NCI-H345 treated with DMSO at 0.1 percent for 48 hours (cell line): Measurements from ENCODE around the gene RPTOR.
"Not testable (repeated sequence)": the region's sequence is repeated elsewhere in the genome, so short reads cannot be mapped to it uniquely, and the experiment has no call there.

ENCODE experiments used
- DNase-seq: peaks from one replicate; lab custom pipeline; 2025; ENCODE audit not compliant: unreplicated experiment; lab: John Stamatoyannopoulos, UW

Gene RPTOR

DNA sequence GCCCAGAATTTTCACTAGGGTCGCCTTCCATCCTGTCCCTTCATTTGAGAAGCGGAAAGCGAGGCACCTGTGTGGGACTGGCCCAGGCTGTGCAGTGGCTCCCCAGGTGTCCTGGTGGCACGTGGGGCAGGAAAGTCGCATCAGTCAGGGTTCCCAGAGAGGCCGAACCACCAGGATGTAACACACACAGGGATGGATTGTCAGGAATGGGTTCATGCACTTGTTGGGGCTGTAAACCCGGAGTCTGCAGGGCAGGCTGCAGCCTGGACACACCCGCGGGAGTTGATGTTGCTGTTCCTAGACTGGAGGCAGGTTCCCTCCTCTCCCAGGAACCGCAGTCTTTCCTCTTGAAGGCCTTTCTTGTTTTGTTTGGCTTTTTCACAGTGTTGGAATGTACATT lies 30.7 kb upstream of the RPTOR start:
- no peak for DNase-seq

- DNase-seq = no peak
Observed at GRCh38 chr17:80516171-80516932, 28.3 kb upstream of the RPTOR start.

GRCh38 chr17:80517641-80518040 lies 27.0 kb upstream of the RPTOR start:
- DNase-seq = no peak

DNA sequence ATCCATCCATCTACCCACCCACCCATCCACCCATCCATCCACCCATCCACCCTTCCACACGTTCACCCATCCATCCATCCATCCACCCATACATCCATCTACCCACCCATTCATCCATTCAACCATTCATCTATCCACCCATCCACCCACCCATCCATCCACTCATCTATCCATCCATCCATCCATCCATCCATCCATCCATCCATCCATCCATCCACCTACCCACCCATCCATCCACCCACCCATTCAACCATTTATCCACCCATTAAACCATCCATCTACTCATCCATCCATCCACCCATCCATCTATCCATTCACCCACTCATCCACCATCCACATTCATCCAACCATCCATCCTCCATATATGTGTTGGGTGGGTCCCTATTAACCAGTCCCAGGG lies 26.2 kb upstream of the RPTOR start:
- no peak for DNase-seq

- no peak for DNase-seq
Observed at GRCh38 chr17:80519091-80519781, 25.4 kb upstream of the RPTOR start.

- DNase-seq = no peak
Observed at GRCh38 chr17:80520810-80521455, 23.7 kb upstream of the RPTOR start.

- no peak for DNase-seq
Observed at GRCh38 chr17:80523054-80523744, 21.4 kb upstream of the RPTOR start.

- DNase-seq = no peak
Observed at GRCh38 chr17:80523956-80524712, 20.5 kb upstream of the RPTOR start.

- no peak for DNase-seq
Observed at GRCh38 chr17:80526116-80526910, 18.3 kb upstream of the RPTOR start.

- DNase-seq = no peak
Observed at GRCh38 chr17:80527016-80527645, 17.5 kb upstream of the RPTOR start.

GRCh38 chr17:80528536-80528935 lies 16.1 kb upstream of the RPTOR start:
- DNase-seq = no peak

DNA sequence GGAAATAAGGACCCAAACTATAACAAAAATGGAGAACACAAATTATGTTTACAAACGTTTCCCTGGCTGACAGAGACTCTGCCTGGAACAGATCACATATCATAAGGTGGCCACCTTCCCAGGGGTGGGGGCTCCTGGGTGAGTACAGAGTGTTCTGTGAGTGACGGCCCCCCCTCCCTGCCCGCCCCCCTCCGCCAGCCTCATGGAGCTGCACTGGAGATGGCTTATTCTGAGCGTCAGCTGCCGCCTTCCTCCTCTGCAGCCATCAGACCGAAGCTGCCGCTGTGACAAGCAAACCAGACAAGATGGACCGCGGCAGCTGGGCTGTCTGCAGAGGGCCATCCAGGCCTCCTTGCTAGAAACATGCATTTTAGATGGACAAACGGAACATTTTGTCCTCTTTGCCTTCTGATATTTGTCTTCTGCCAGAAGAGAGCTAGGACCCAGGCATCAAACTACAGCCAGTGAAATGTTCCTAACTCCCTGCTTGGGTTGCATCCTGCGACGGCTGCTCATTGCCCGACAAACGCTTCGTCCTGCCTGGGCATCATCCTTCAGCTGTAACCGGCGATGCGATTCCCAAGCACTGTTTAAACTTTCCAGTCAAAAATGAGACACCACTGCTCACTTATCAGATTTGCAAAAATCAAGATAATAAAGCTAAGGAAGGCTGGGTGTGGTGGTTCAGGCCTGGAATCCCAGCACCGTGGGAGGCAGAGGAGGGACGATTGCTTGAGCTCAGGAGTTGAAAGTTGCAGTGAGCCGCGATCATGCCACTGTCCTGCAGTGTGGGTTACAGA lies 15.3 kb upstream of the RPTOR start:
- no peak for DNase-seq

DNA sequence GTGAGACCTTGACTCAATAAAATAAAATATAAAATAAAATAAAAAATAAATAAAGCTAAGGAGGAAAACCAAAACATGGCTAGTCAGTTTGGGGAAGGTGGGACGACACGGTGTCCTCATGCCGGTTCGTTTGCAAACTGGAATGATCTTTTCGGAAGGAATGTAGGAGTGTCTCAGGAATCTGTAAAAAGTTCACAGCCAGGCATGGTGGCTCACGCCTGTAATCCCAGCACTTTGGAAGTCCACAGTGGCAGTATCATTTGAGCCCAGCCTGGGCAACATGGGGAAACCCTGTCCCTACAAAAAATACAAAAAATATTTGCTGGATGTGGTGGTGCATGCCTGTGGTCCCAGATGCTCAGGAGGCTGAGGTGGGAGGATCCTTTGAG lies 14.7 kb upstream of the RPTOR start:
- DNase-seq = no peak

GRCh38 chr17:80531400-80531799 lies 13.2 kb upstream of the RPTOR start:
- DNase-seq = no peak

DNA sequence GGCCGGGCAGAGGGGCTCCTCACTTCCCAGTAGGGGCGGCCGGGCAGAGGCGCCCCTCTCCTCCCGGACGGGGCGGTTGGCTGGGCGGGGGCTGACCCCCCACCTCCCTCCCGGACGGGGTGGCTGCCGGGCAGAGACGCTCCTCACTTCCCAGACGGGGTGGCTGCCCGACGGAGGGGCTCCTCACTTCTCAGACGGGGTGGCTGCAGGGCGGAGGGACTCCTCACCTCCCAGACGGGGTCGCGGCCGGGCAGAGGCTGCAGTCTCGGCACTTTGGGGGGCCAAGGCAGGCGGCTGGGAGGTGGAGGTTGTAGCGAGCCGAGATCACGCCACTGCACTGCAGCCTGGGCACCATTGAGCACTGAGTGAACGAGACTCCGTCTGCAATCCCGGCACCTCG lies 7.3 kb upstream of the RPTOR start:
- not testable (repeated sequence) for DNase-seq

GRCh38 chr17:80538484-80538883 lies 6.2 kb upstream of the RPTOR start:
- DNase-seq = no peak

GRCh38 chr17:80539022-80539641 lies 5.5 kb upstream of the RPTOR start:
- no peak for DNase-seq

DNA sequence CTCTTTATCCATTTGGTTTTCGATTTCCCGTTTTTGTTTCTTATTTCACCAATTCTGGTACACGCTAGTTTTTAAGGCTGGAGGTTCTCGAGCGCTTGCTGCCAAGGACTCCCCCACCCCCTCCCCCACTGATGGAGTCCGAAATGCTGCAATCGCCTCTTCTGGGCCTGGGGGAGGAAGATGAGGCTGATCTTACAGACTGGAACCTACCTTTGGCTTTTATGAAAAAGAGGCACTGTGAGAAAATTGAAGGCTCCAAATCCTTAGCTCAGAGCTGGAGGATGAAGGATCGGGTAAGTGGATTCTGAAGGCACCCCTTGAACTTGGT lies 825 bp downstream of the RPTOR start:
- DNase-seq = no peak

GRCh38 chr17:80546267-80546666 lies 1.6 kb downstream of the RPTOR start:
- DNase-seq = no peak
